Cardiac muscle cell (in vitro differentiated cells and primary cell): ENCODE results near the gene METTL5. TPM values are rescaled to one million over a fixed set of nuclear protein-coding genes. Genes with fewer than 3 reads are reported as not detected.

Experiments used
- DNase-seq, 2 donors: peaks; one replicate each; pipeline versions ENCODE4 v3.0.0 to v3.0.0-alpha.2; 2010 to 2017; ENCODE audit warnings: low read depth in 1 of 2, low spot score in 1 of 2
- H3K27ac ChIP-seq: fragments of 200-600 bp; sonication (generic); 2 replicates; pipeline ENCODE4 v1.5.1; 2016
- H3K27me3 ChIP-seq: fragments of 200-600 bp; sonication (generic); 2 replicates; pipeline ENCODE4 v1.6.0; 2016; ENCODE audit warnings: control low read depth
- H3K36me3 ChIP-seq: fragments of 200-600 bp; sonication (generic); 2 replicates; pipeline ENCODE4 v1.5.1; 2016; ENCODE audit warnings: control low read depth
- H3K4me1 ChIP-seq: fragments of 200-600 bp; sonication (generic); 2 replicates; pipeline ENCODE4 v1.8.1; 2017; ENCODE audit warnings: low read depth, mild to moderate bottlenecking, mixed run types
- H3K4me3 ChIP-seq: fragments of 200-600 bp; sonication (generic); 2 replicates; pipeline ENCODE4 v1.5.1; 2016; ENCODE audit warnings: mild to moderate bottlenecking
- H3K9me3 ChIP-seq: fragments of 200-600 bp; sonication (generic); 2 replicates; pipeline ENCODE4 v1.5.1; 2017; ENCODE audit warnings: low read depth, mild to moderate bottlenecking, control low read depth
- polyA plus RNA-seq: library from polyadenylated mRNA; unstranded; fragments of >200 nt; fragmentation: Nextera tagmentation; extraction: Ambion mirVana; gene quantifications from 2 replicates; pipeline ENCODE4 v1.2.1, GENCODE V29; 2016
- total RNA-seq: library from RNA; depleted of rRNA; stranded (reverse); fragments of >200 nt; gene quantifications from 2 replicates; pipeline ENCODE4 v1.2.3, GENCODE V29; 2016
- TF ChIP-seq, protein P1 (sequence below): IDR thresholded peaks from 2 replicates; pipeline ENCODE4 v1.5.1; 2012; ENCODE audit warnings: low read depth, mild to moderate bottlenecking, low read length

Gene METTL5
- total and polyA plus RNA-seq, 2 experiments from 2014 or later = 46.8 to 124 TPM

GRCh38 chr2:169838743-169839489 is 14.2 kb upstream of the METTL5 start:
- Histone ChIP-seq H3K9me3 (no peaks in the 10 kb centered on the region), H3K36me3 (peaks cover 6% of the 10 kb centered on the region), H3K4me3 (no peak overlapping the region), H3K4me1 (peaks cover 32% of the 10 kb centered on the region), H3K27ac (peak overlapping the region; percentile 96), H3K27me3 (no peaks in the 10 kb centered on the region)
- TF ChIP-seq, protein P1, sequence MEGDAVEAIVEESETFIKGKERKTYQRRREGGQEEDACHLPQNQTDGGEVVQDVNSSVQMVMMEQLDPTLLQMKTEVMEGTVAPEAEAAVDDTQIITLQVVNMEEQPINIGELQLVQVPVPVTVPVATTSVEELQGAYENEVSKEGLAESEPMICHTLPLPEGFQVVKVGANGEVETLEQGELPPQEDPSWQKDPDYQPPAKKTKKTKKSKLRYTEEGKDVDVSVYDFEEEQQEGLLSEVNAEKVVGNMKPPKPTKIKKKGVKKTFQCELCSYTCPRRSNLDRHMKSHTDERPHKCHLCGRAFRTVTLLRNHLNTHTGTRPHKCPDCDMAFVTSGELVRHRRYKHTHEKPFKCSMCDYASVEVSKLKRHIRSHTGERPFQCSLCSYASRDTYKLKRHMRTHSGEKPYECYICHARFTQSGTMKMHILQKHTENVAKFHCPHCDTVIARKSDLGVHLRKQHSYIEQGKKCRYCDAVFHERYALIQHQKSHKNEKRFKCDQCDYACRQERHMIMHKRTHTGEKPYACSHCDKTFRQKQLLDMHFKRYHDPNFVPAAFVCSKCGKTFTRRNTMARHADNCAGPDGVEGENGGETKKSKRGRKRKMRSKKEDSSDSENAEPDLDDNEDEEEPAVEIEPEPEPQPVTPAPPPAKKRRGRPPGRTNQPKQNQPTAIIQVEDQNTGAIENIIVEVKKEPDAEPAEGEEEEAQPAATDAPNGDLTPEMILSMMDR = no peak
- DNase-seq = no peak

- Histone ChIP-seq H3K4me3 (no peak overlapping the region), H3K9me3 (no peaks in the 10 kb centered on the region), H3K27ac (no peak overlapping the region), H3K4me1 (peaks cover 28% of the 10 kb centered on the region), H3K36me3 (no peaks in the 10 kb centered on the region), H3K27me3 (no peaks in the 10 kb centered on the region)
- DNase-seq = no peak
- TF ChIP-seq, protein P1 = no peak
Measured at GRCh38 chr2:169834401-169834800, 9.7 kb upstream of the METTL5 start.

DNA sequence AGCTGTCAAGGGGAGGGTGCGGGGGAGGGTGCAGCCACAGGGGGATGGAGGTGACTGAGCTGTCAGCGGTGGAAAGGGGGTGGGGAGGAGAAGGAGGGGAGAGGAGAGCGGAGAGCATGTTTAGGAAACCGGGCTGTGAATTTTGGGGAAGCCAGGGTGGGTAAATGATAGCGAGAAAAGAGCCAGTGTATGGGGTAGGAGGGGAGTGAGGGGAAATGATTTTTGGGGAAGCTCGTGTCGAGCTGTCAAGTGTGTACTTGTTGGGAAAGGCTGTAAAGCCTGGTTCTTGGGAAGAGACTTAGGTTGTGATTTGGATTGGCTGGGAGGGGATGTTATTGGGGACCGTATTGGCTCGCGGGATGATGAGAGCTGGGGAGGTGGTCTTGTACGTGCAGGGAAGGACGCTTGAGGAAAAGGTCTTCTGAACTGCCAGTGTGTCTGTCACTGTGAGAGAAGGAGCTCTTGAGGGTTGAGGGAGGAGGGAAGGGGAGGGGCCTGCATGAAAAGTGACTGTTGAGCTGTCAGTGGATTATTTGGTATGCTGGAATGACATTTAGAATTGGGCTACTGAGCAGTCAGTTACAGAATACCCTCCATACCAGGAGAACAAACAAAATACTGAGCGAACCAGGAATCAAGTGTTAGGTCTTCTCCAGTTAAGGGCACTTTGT is 3.6 kb upstream of the METTL5 start:
- no peaks in the 10 kb centered on the region for H3K9me3 ChIP-seq
- peak overlapping the region; percentile 90 for H3K27ac ChIP-seq
- TF ChIP-seq, protein P1 = no peak
- peaks cover 30% of the 10 kb centered on the region for H3K4me1 ChIP-seq
- peak; percentile 43 to 89 for DNase-seq
- H3K27me3 ChIP-seq = no peaks in the 10 kb centered on the region
- peak overlapping the region; percentile 85 for H3K4me3 ChIP-seq
- no peaks in the 10 kb centered on the region for H3K36me3 ChIP-seq

DNA sequence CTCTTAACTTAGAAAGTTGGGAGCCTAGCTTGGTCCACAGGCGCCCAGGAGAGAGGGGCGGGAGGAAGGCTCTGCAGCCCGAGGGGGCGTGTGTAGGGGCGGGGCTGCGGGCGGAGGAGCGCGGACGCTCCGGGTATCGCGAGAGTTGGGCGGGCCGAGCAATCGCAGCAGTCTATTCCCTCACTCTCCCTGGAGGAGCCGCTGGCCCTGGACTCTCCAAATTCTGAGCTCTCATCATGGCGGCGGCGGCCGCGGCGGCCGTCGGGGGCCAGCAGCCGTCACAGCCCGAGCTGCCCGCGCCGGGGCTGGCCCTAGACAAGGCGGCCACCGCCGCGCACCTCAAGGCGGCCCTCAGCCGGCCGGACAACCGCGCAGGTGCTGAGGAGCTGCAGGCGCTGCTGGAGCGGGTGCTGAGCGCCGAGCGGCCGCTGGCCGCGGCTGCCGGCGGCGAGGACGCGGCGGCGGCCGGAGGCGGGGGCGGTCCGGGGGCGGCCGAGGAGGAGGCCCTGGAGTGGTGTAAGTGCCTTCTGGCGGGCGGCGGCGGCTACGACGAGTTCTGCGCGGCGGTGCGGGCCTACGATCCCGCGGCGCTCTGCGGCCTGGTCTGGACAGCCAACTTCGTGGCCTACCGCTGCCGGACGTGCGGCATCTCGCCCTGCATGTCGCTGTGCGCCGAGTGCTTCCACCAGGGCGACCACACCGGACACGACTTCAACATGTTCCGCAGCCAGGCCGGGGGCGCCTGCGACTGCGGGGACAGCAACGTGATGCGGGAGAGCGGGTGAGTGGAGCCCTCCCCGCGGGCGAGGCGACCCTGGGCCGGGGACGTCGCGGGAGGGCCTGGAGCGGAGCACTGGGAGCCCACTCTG is 2.8 kb upstream of the METTL5 start, which contains the start of gene UBR3:
Gene UBR3 (plus strand): TSS at position 183 of the 869 bp plus-strand sequence. CDS start 54 bp downstream, at position 237.
- no peaks in the 10 kb centered on the region for H3K36me3 ChIP-seq
- H3K9me3 ChIP-seq = no peaks in the 10 kb centered on the region
- H3K27ac ChIP-seq = peak within 1 kb of the TSS; percentile 90
- TF ChIP-seq, protein P1 = no peak
- H3K4me1 ChIP-seq = peaks cover 32% of the 10 kb centered on the region
- DNase-seq = peak; percentile 95 to 96
- peak within 1 kb of the TSS; percentile 85 for H3K4me3 ChIP-seq
- H3K27me3 ChIP-seq = no peaks in the 10 kb centered on the region

DNA sequence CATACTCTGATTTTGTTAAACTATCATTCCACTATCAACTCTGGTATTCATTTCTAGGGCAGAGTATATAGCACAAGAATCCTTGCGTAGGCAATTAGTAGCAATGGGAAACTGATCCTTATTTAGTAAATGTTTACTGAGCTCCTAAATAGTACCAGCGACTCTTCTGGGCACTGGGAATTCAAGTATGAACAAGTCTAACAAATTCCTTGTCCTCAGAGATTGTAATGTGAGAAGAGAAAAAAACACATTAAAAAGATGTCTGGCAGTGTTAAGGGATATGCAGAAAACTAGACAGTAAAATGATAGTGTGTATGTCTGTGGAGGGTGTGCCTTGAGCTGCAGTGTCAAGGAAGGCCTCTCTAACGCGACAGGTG is 721 bp downstream of the METTL5 start:
- H3K27me3 ChIP-seq = no peaks in the 10 kb centered on the region
- H3K4me3 ChIP-seq = peak overlapping the region; percentile 68
- no peaks in the 10 kb centered on the region for H3K9me3 ChIP-seq
- peaks cover 28% of the 10 kb centered on the region for H3K4me1 ChIP-seq
- peak overlapping the region; percentile 80 for H3K27ac ChIP-seq
- peaks cover 4% of the 10 kb centered on the region for H3K36me3 ChIP-seq
- no peak for DNase-seq
- TF ChIP-seq, protein P1 = no peak
